HG03097 (cell line): Measurements from ENCODE around the gene CD58.

ENCODE experiments used
- ATAC-seq: cut with Tn5 transposase; IDR thresholded peaks from one replicate; pipeline ENCODE4 v1.9.1; 2021; ENCODE audit not compliant: unreplicated experiment, low FRiP score

CD58 gene

GRCh38 chr1:116496898-116497297 is 73.9 kb downstream of the CD58 start:
- ATAC-seq = no peak

DNA sequence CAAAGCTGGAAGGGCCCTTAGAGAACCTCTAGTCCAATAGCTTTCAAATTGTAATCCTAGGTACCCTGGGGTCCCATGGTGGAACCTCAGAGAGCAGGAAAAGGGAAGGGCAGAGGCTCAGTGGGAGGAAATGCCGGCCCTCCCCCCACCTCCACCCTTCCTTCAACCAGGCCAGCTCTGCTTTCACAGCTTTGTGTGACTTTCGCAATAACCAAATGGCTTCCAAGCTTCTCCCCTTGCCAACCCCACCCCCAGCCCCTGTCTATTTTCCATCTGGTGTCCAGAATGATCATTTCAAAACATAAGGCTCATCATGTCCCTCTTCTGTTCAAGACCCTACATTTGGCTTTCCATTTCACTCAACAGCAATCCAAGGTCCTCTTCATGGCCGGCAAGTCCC is 74.4 kb downstream of the CD58 start:
- ATAC-seq = no peak

DNA sequence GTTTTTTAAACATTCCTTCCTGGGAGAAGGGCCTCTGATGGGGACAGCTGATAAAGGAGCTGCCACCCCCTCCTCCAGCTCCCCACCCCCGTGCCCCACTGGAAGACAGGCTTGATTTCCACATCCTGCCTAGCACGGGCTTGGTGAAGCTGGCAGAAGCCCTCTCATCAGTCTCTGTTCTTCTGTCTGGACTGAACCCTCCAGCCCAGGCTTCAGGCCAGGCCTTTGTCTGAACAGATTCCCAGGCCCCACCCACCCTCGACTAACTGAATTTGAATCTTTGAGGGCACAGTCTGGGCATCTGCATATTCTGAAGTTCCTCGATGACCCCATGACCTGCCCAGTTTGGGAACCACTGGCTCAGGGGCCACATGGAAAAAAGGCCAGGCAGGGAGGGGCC is 75.3 kb downstream of the CD58 start:
- no peak for ATAC-seq

- ATAC-seq = no peak
Observed at GRCh38 chr1:116494745-116495144, 76.1 kb downstream of the CD58 start.

DNA sequence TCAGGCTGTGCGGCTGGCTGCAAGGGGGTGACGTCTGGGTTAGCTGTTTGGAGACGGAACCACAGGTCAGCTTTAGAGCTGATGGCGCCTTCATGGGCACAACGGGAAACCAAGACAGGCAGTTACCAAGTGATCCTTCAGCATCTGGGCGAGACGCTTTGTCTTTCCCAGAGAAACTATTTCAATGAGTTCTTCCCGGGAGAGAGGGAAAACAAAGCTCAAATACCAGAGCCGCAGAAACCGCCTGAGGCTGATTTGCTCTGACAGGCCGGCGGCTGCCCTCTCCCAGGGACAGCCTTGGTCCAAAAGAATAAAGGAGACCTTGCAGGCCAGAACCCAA is 76.5 kb downstream of the CD58 start:
- ATAC-seq = no peak

DNA sequence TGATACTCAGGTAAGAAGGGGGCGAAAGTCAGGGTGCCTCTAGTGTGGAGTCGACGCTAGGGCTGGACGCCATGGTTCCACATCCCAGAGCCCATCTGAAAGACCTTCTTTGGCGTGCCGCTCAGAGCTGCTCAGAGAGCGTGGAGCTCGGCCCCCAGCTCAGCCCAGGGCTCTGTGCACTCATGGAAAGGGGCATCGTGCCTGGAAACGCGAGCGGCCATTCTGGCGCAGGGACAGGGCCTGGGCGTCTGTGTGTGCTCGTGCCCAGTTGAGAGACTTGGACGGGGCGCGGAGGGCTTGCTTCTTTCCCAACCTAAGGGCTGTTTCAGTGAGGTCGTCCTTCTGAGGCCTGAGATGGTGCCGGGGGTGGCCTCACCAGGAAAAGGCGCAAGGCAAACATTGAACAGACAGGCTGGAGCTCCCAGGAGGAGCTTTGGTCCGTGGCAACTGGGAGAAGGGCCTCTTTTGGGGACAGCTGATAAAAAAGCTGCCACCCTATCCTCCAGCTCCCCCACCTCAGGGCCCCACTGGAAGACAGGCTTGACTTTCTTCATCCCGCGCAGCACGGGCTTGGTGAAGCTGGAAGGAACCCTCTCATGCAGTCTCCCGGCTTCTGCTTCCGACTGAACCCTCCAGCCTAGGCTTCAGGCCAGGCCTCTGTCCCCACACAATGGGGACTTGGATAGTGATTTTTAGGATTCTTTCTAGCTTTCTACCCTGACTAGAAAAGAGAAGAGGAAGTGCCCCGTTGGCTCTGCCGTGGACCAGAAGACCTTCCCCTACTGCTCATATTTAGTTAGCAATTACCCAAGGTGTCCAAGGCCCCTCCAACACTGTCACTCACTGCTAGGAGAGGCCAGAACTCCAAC is 77.1 kb downstream of the CD58 start:
- no peak for ATAC-seq

DNA sequence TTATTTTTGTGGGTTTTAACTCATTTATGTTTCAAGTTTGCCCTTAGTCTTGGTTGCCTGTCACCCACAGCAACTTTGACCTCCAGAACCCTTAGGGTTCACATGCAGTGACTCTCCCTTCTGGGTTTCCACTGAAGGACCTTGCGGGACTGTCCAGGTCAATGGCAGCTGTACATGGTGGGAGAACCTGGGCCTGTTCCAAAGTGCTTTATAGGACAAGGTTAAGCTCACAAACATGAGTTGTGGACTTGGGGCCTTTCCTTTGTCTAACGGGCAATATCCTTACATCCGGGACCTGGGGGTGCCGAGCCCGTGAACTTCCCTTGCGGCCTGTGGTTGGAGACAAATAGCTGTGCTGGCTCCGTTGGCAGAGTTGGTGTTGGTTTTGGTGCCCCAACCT is 77.8 kb downstream of the CD58 start:
- no peak for ATAC-seq

- ATAC-seq = no peak
Observed at GRCh38 chr1:116492358-116492811, 78.4 kb downstream of the CD58 start.

DNA sequence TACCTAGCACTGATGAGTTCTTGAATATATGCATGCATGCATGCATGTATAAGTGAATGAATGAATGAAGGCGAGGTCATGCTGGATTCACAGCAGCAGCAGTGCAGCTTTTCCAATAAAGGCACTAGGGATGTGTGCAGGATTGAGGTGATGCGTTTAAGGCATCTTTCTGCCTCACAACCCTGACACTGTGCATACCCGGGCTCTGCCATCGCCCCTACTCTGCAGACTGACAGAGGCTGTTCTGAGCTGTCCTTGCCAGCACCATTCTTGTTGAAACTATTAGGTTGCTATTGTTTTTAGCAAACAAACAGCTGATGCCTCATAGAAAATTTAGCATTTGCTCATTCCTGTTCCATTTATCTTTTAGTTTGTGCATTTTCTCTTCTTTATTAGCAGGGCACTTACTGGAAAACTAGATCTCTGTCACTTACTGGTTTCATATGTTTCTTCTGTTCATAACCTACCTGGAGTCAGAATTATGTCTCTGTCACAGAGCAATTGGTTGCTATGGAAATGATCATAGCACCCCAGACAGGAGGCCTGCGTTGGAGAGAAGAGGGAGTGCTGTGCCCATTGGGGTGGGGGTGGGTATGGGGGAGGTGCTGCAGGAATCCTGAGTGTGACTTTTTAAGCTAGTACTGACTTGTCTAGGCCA is 79.0 kb downstream of the CD58 start:
- no peak for ATAC-seq

- ATAC-seq = no peak
Observed at GRCh38 chr1:116490588-116490987, 80.2 kb downstream of the CD58 start.

DNA sequence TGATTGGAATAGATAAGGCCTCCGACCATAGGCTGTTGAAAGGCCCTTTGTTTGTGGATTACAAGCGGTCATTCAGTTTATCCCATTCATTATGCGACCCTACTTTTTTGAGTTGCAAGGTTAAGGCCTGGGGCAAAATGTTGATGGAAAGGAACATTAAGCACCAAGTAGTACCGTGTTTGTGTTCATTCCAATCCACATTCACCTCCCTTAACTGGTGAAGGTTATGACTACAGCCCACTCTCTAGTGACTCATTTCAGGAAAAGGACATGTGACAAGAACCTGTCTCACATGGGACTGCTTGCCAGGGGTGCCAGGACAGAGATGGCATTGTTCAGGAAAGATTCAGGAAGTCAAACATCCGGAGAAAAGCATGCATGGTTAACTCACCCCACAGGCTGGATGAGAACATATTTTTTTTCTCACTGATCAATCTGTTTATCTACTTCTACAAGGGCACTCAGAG is 81.6 kb downstream of the CD58 start:
- ATAC-seq = peak; percentile 44

DNA sequence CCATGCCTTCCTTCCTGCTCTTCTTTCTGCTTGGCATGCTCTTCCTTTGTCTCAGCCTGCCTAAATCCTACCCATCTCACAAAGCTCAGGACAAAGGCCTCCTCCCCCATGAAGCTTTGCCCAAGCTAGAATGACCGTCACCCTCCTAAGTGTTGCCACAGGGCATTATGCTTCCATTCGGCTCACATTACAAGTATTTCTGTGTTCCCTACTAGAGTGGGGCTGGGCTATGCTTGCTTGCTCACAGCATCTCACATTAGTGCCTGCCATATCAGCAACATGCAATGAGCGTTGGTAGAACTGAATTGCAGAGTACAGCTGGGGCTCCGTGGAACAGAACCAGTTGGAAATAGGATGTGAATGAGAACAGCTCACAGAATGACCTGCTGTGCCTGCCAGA is 82.8 kb downstream of the CD58 start:
- no peak for ATAC-seq

DNA sequence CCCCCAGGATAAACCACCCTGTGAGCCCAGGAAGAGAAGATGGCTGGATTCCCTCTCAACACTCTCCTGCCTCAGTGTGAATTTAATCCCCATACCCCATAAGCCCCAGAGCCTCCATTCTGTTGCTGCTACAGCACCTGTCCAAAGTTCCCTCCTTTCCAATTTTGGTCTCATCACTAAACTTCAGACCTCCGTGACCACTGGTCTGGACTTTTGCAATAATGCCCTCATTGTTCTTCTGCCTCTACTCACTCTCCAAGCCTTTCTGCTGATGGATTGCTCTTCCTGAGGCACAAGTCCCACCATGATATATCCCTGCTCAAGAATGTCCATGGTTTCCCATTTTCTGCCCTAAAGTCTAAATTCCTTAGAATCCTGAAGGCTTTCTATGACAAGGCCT is 83.2 kb downstream of the CD58 start:
- ATAC-seq = no peak

DNA sequence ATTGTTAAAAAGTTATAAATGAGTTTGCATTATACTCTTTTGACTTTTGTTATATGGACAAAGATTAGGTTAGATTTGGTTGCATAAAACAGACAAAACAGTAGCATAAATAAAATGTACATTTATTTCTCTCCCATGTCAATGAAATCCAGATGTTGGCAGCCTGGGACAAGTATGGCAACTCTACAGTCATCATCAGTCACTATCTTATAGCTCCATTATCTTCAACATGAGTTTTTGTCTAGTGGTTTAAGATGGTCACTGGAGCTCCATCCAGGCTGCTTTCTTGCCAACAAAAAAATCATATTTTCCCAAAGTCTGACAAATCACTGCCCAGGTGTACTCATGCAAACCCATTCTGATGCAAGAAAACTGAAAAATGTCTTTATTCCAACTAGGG is 83.8 kb downstream of the CD58 start:
- ATAC-seq = no peak

DNA sequence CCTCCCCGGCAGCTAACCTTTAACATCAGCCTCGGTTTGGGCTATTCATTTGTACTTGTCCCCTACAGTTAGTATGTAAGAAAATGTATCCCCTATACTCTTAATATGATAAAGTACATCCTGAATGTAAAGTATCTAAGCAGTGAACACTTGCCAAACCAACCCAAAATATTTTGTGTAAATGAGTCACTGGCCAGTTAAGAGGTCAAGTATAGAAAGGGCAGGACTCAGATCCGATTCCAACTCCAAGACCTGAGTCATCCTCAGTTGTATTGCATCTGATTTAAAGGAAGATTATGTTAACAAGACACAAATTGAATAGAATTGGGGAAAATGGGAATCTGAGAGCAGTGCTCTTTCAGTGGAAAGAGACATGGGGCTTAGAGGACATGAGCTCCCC is 84.4 kb downstream of the CD58 start:
- no peak for ATAC-seq

GRCh38 chr1:116485976-116486375 is 84.8 kb downstream of the CD58 start:
- ATAC-seq = no peak

DNA sequence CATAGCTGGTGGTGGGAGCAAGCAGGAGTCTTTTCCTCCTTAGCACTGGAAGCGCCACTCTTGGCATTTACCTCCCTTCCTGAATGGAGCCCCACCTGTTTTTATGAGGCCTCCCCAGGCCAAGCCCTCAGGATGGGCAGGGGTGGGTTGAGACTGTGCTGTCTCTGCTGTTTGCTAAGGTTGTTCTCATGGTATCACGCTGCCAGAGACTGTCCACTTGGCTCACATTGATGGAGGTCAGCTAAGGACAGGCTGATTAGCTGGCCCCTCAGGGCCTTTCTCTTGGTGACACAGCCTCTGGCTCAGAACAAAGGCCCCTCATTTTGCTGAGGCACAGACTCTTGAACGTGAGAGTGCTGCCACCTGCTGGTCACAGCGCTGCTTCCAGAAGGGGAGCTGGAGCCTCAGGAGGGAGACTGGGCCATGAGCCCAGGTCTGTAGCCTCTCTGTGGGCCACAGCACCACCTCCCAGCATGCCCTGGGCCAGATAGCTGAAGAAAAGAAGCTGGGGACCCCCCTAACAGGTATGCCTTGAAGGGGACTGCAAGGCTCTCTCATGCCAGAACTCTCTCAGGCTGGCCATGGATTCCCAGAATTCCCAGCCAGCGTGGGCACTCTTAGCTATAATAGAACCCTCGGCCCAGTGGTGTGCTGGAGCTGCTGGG is 85.6 kb downstream of the CD58 start:
- peak; percentile 76 for ATAC-seq

DNA sequence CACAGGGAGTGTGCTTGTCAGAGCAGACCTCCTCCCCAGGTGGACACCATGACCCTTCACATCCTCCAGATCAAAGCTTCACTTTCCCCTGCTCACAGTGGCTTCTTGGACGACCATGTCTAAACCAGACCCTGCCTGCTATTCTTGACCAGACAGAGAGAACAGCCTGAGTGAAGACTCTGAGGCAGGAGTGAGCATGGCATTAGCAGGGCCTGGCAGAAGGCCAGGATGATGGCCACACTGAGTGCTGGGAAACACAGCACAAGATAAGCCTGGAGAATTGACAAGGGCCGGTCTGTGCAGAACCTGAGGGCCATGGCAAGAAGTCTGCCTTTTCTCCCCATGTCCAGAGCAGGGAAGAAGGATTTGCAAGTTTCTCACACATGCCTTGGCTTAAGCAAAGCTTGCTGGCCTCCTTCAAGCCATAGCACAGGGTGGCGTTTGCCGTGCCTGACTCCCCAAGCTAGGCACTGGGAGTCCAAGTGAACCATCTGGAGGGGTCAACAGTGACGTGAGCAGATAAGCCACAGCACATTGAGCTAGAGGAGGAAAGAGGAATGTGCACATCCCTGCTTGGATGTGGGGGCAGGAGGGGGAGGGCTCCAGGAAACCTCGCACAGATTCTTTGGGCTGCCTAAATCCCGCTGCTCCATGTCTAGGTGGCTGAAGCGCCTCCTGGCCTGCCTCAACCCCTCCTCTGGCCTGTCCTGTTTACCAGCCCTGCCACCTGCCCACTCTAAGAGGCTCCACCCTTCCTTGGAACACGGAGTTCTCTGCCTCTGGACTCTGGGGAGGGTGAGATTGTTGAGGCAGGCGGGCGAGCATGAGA is 87.1 kb downstream of the CD58 start:
- no peak for ATAC-seq

DNA sequence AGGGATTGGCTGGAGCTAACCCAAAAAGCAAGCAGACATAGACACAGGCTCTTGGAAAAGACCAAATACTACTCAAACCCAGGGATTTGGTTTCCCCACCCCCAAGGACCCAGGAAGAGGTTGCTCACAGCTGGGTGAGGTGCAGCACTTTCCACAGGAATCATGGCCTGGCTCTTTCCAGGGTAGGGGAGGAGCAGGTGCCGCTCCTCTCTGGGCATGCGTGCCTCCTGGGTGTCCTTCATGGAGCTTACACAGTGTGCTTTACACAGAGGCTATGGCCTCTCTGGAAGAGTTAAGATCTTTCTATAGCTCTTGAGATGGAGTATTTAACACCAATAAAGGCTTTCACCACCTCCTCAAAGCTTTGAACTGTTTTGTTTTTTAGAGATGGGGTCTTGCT is 88.3 kb downstream of the CD58 start:
- ATAC-seq = no peak

DNA sequence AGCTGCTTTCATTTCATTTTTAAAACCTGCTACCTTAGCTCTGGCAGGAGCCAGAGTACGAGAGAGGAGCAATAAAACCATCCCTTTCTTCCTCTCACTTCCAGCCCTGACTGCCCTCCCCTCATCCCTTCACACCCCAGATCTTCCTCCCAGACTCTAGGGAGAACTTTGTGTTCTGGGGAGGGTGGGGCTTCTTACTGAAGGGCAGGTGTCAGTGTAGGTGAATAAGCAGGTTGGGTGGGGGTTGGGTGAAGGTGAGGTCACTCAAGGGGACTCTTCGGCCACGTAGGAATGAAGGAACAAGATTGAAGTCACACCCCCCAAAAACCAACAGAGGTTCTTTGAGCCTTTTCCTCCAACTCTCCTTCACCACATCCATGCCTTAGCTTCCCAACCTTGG is 88.9 kb downstream of the CD58 start:
- ATAC-seq = no peak

GRCh38 chr1:116478621-116479020 is 92.2 kb downstream of the CD58 start:
- no peak for ATAC-seq
